GM12801 (cell line): ENCODE data around the gene TENT4A.

Source experiments
- TF ChIP-seq, protein P1 (sequence below): IDR thresholded peaks from one replicate; pipeline ENCODE4 v1.5.1; 2011; ENCODE audit warnings: control low read depth; ENCODE audit not compliant: insufficient read length; ENCODE audit errors: extremely low read depth

Gene TENT4A

DNA sequence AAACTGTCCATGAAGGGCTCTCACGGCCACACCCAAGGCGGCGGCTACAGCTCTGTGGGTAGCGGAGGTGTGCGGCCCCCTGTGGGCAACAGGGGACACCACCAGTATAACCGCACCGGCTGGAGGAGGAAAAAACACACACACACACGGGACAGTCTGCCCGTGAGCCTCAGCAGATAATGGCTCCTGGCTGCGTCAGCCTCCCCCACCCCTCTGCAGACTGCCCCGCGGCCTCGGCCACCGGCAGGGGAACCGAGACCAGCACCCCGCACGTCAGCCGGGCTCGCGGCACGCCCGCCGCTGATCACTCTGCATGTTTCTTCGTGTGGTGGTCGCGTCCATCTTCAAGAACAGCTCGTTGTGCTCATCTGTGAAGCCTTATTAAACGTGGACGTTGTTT is 41.5 kb downstream of the TENT4A start:
- TF ChIP-seq, protein P1, sequence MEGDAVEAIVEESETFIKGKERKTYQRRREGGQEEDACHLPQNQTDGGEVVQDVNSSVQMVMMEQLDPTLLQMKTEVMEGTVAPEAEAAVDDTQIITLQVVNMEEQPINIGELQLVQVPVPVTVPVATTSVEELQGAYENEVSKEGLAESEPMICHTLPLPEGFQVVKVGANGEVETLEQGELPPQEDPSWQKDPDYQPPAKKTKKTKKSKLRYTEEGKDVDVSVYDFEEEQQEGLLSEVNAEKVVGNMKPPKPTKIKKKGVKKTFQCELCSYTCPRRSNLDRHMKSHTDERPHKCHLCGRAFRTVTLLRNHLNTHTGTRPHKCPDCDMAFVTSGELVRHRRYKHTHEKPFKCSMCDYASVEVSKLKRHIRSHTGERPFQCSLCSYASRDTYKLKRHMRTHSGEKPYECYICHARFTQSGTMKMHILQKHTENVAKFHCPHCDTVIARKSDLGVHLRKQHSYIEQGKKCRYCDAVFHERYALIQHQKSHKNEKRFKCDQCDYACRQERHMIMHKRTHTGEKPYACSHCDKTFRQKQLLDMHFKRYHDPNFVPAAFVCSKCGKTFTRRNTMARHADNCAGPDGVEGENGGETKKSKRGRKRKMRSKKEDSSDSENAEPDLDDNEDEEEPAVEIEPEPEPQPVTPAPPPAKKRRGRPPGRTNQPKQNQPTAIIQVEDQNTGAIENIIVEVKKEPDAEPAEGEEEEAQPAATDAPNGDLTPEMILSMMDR: no peak

DNA sequence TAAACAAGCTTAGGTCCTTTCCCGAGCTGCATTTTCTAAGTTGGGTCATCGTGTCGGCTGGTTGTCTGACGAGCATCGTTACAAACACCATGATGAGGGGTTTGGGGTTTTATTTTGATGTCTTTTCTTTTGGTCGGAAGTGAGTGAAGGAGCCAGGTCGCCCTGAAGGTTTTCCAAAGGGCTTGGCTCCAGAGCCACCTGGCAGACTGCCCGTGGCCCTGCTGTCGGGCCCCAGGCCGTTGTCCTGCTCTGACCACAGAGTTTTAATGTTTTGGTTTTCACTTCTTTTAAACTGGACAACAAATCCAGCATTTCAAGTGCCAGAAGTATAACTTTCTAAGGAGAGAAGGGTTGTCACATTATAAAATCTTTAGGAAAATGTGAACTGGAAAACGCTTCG is 42.3 kb downstream of the TENT4A start:
- TF ChIP-seq, protein P1: no peak

DNA sequence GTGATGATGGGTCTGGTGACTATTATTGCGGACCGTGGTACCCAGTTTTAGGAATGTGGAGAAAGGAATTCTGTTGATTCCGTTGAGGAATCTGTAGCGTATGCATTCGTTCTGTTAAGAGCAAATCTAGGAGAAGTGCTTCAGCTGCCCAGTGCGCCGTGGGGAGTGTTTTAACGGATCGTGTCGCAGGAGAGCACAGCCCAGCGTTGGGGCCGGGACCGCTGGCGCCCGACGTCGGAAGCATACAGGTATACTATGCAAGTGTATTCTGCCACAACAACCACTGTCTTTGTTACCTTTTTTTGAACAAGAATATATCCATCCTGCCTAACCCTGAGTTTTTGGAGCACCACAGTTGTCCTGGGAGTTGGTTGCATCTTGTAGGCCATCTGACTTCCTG is 42.7 kb downstream of the TENT4A start:
- TF ChIP-seq, protein P1: no peak

DNA sequence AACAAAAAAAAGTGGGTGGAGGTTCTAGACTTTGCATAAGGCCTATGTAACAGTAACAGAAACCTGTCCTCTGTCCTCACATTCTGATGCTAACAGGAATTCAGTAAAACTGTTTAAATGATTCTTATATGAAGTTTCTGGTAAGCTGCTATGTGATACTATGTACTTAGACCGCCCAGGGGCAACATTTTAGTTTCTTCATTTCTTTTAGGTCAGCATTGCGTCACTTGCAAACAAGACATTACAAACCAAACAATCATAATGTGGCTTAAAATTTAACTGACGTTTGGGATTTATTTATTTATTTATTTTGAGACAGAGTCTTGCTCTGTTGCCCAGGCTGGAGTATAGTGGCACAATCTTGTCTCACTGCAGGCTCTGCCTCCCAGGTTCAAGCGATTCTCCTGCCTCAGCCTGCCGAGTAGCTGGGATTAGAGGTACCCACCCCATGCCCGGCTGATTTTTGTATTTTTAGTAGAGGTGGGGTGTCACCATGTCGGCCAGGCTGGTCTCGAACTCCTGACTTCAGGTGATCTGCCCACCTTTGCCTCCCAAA is 44.3 kb downstream of the TENT4A start:
- TF ChIP-seq, protein P1: no peak

DNA sequence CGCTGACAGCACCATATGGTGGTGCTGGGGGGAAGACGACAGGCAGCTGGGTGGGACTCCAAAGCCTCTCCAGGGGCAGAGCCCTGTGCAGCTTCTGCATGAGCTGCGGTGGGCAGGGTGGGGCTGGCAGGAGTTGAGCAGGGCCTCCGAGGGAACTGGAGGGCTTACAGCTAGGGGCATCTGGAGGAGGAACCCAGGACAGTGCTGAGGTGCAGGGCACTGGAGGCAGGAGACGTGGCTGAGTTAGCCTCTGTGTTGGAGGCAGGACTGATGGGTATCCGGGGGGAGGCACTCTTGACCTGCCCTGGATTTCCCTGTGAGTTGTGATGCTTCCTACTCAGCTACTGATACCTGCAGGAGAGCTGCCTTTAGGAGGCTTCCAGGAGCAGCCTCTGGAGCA is 45.0 kb downstream of the TENT4A start:
- TF ChIP-seq, protein P1: no peak

DNA sequence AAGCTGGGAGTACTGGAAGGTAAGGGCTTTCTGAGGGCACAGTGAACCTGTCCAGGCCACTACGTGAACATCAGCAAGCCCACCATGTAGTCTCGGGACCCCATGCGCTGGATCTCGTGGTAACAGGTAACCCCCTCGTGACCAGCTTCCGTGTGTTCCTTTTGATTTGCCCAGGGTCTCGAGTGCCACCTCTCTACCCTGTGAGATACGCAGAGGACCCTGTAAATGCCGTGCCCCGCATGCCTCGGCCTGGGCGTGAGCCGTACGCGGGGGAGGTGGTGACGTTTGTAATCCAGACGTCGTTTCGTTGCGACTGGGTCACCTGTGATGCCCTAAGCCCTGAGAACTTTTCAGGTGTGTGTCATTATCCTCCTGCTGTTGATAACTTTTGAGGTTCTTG is 45.5 kb downstream of the TENT4A start:
- TF ChIP-seq, protein P1: no peak

DNA sequence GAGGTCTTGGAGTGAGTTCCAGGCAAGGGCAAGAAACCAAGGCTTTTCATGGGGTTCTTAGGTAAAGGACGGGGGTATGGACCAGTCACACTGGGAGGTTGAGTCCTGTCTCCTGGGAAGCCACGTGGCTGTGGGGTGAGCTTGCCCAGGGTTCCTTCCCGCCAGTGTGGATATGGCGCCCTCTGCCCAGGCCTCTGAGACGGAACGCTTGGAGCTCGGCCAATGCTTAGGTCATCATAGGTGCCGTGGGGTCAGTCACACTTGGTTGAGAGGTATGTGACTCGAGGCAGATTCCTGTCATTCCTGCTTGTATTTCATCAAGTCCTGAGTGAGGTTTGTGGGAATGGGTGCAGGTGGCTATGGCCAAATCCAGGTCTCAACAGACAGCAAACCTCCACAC is 46.2 kb downstream of the TENT4A start:
- TF ChIP-seq, protein P1: no peak
